ENCODE data around the gene PALLD. TPM values are rescaled to one million over a fixed set of nuclear protein-coding genes. Genes with fewer than 3 reads are reported as not detected.

PALLD gene
- polyA plus RNA-seq, 3 donors, result 6.1 to 11.8 (median 9.9) TPM

DNA sequence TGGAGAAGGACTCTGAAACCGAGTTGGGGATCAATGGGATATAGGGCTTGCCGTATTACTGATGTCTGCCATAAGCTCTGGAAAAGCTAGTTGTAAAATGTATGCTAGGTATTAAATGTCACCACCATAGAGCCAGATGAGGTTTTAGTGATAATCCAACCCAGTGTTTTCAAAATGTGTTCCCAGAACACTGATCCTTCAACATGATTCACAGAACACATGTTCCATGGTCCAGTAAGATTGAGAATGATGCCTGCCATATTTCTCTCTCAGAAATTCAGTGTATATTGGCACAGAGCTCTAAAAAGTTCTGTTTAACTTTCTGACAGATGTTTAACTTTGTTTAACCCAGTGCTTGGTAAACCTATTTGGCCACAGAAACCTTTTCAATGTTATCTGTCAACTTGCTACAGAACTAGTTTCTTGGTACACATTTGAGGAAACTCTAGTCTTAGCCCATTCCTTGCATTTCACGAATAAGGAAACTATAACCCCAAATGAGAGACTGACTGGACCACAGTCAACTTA, 160.2 kb downstream of the PALLD start:
- intact Hi-C loops (cut with micrococcal nuclease), result no loop called here
- 100% methylated on average over 2 of the region's 3 CpGs for WGBS (ENCODE audit: insufficient coverage)
- Histone ChIP-seq H3K9me3 (replicated peaks in 1 of 2; ENCODE audit: control insufficient read depth in 1 of 2, insufficient read depth in 1 of 2, low read length in 2 of 2) (no peaks in the 10 kb centered on the region), H3K27ac (ENCODE audit: low read depth in 1 of 2, low read length in 2 of 2) (no peak overlapping the region), H3K4me2 (replicated peaks; ENCODE audit: extremely low read depth, low read length, poor library complexity, severe bottlenecking) (no peak overlapping the region), H3K4me3 (replicated peaks in 1 of 3; ENCODE audit: low read depth in 2 of 3, low read length in 3 of 3) (no peak overlapping the region), H3K36me3 (replicated peaks in 1 of 2; ENCODE audit: control insufficient read depth in 1 of 2, insufficient read depth in 2 of 2, low read length in 2 of 2) (no peaks in the 10 kb centered on the region), H3K79me2 (ENCODE audit: insufficient read depth, low read length) (no peaks in the 10 kb centered on the region), H3K4me1 (ENCODE audit: control insufficient read depth in 1 of 2, insufficient read depth in 2 of 2, low read length in 2 of 2) (no peaks in the 10 kb centered on the region), H3K9ac (ENCODE audit: insufficient read depth, low read length, poor library complexity, severe bottlenecking) (no peak overlapping the region), H4K20me1 (ENCODE audit: insufficient read depth, low read length) (no peaks in the 10 kb centered on the region), H3K27me3 (ENCODE audit: control insufficient read depth in 2 of 2, insufficient read depth in 2 of 2, low read length in 2 of 2) (peaks cover 2 to 6% of the 10 kb centered on the region in 2 donors), H2AFZ (ENCODE audit: insufficient read depth, low read depth, low read length, poor library complexity, severe bottlenecking) (no peak overlapping the region)
- no peak for DNase-seq
- Mint-ChIP-seq H3K9me3 (no peaks in the 10 kb centered on the region), H3K27me3 (ENCODE audit: low read depth in 3 of 3) (peaks cover 3 to 10% (median 10%) of the 10 kb centered on the region in 3 donors), H3K4me1 (no peaks in the 10 kb centered on the region), H3K27ac (no peak overlapping the region), H3K4me3 (no peak overlapping the region), H3K36me3 (no peaks in the 10 kb centered on the region)
- TF ChIP-seq, protein P1, sequence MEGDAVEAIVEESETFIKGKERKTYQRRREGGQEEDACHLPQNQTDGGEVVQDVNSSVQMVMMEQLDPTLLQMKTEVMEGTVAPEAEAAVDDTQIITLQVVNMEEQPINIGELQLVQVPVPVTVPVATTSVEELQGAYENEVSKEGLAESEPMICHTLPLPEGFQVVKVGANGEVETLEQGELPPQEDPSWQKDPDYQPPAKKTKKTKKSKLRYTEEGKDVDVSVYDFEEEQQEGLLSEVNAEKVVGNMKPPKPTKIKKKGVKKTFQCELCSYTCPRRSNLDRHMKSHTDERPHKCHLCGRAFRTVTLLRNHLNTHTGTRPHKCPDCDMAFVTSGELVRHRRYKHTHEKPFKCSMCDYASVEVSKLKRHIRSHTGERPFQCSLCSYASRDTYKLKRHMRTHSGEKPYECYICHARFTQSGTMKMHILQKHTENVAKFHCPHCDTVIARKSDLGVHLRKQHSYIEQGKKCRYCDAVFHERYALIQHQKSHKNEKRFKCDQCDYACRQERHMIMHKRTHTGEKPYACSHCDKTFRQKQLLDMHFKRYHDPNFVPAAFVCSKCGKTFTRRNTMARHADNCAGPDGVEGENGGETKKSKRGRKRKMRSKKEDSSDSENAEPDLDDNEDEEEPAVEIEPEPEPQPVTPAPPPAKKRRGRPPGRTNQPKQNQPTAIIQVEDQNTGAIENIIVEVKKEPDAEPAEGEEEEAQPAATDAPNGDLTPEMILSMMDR (IDR thresholded peaks at IDR 0.05), result no peak

DNA sequence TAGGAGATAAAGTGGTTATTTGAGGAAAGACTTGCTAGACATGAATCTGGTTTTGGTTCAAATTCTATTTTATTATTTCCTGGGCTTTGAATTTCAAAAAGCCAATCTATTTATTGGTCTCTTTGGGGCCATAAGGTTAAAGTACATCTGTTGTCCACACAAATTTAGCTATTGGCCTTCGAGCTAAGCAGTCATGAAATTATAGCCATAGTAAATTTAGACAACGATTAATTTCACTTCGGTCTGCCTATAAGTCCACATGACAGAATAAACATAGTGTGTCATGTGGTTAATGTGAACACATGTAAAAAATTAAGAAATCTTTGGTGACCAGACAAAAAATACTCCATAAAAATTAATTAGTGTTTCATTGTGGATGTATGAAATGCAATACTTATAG, 161.9 kb downstream of the PALLD start:
- Histone ChIP-seq H3K79me2 (ENCODE audit: insufficient read depth, low read length) (no peaks in the 10 kb centered on the region), H3K9me3 (replicated peaks in 1 of 2; ENCODE audit: control insufficient read depth in 1 of 2, insufficient read depth in 1 of 2, low read length in 2 of 2) (no peaks in the 10 kb centered on the region), H3K27ac (ENCODE audit: low read depth in 1 of 2, low read length in 2 of 2) (no peak overlapping the region), H3K4me1 (ENCODE audit: control insufficient read depth in 1 of 2, insufficient read depth in 2 of 2, low read length in 2 of 2) (no peaks in the 10 kb centered on the region), H4K20me1 (ENCODE audit: insufficient read depth, low read length) (no peaks in the 10 kb centered on the region), H2AFZ (ENCODE audit: insufficient read depth, low read depth, low read length, poor library complexity, severe bottlenecking) (no peak overlapping the region), H3K4me2 (replicated peaks; ENCODE audit: extremely low read depth, low read length, poor library complexity, severe bottlenecking) (no peak overlapping the region), H3K9ac (ENCODE audit: insufficient read depth, low read length, poor library complexity, severe bottlenecking) (no peak overlapping the region), H3K4me3 (replicated peaks in 1 of 3; ENCODE audit: low read depth in 2 of 3, low read length in 3 of 3) (no peak overlapping the region), H3K27me3 (ENCODE audit: control insufficient read depth in 2 of 2, insufficient read depth in 2 of 2, low read length in 2 of 2) (peaks cover 0 to 6% of the 10 kb centered on the region in 2 donors), H3K36me3 (replicated peaks in 1 of 2; ENCODE audit: control insufficient read depth in 1 of 2, insufficient read depth in 2 of 2, low read length in 2 of 2) (no peaks in the 10 kb centered on the region)
- H3K9me3 Mint-ChIP-seq, result no peaks in the 10 kb centered on the region
- no peak overlapping the region for H3K4me3 Mint-ChIP-seq
- no peak overlapping the region for H3K27ac Mint-ChIP-seq
- TF ChIP-seq, protein P1 (IDR thresholded peaks at IDR 0.05), result no peak
- intact Hi-C loops (cut with micrococcal nuclease), result no loop called here
- no peaks in the 10 kb centered on the region for H3K36me3 Mint-ChIP-seq
- H3K27me3 Mint-ChIP-seq (ENCODE audit: low read depth in 3 of 3), result peaks cover 3 to 10% (median 10%) of the 10 kb centered on the region in 3 donors
- no peak for DNase-seq
- WGBS (ENCODE audit: insufficient coverage), result no CpG with 5 or more reads among the region's 3 CpGs
- no peaks in the 10 kb centered on the region for H3K4me1 Mint-ChIP-seq

Data from CD14-positive monocyte (primary cell).